Immature natural killer cell (primary cell): ENCODE measurements around the gene MEIS1. TPM values are rescaled to one million over a fixed set of nuclear protein-coding genes. Genes with fewer than 3 reads are reported as not detected.

Source experiments
- DNase-seq, 3 donors: peaks; one replicate each; pipeline ENCODE4 v3.0.0; 2022; ENCODE audit warnings: mixed read lengths in 1 of 3
- H3K27ac Mint-ChIP-seq, 6 donors: one replicate each; pipeline ENCODE4 v1.8.0; 2020; ENCODE audit warnings: mixed read lengths in 6 of 6, mild to moderate bottlenecking in 5 of 6, inconsistent platforms in 4 of 6, moderate library complexity in 3 of 6
- H3K27me3 Mint-ChIP-seq, 3 donors: one replicate each; pipeline ENCODE4 v1.8.0; 2020 to 2021; ENCODE audit warnings: low read depth in 3 of 3, mild to moderate bottlenecking in 3 of 3, mixed read lengths in 3 of 3, moderate library complexity in 3 of 3, inconsistent platforms in 1 of 3
- H3K36me3 Mint-ChIP-seq, 3 donors: one replicate each; pipeline ENCODE4 v1.8.0; 2020; ENCODE audit warnings: mixed read lengths in 3 of 3, inconsistent platforms in 2 of 3, mild to moderate bottlenecking in 2 of 3
- H3K4me1 Mint-ChIP-seq, 2 donors: one replicate each; pipeline ENCODE4 v1.8.0; 2020; ENCODE audit warnings: inconsistent platforms in 2 of 2, mild to moderate bottlenecking in 2 of 2, mixed read lengths in 2 of 2, moderate library complexity in 1 of 2
- H3K4me3 Mint-ChIP-seq, 5 donors: one replicate each; pipeline ENCODE4 v1.8.0; 2020; ENCODE audit warnings: mild to moderate bottlenecking in 5 of 5, mixed read lengths in 5 of 5, inconsistent platforms in 3 of 5, moderate library complexity in 3 of 5
- H3K9me3 Mint-ChIP-seq, 6 donors: one replicate each; pipeline ENCODE4 v1.8.0; 2020; ENCODE audit warnings: mild to moderate bottlenecking in 6 of 6, mixed read lengths in 6 of 6, inconsistent platforms in 4 of 6, moderate library complexity in 3 of 6
- polyA plus RNA-seq, 3 donors: library from polyadenylated mRNA; unstranded; fragments of 300-500 nt; fragmentation: Illumina TruSeq; gene quantifications; one replicate each; pipeline ENCODE4 v1.2.3, GENCODE V29; 2021

MEIS1 gene
- polyA plus RNA-seq, 3 donors from 2014 or later, result 1.3 to 1.7 TPM; not detected in 1

DNA sequence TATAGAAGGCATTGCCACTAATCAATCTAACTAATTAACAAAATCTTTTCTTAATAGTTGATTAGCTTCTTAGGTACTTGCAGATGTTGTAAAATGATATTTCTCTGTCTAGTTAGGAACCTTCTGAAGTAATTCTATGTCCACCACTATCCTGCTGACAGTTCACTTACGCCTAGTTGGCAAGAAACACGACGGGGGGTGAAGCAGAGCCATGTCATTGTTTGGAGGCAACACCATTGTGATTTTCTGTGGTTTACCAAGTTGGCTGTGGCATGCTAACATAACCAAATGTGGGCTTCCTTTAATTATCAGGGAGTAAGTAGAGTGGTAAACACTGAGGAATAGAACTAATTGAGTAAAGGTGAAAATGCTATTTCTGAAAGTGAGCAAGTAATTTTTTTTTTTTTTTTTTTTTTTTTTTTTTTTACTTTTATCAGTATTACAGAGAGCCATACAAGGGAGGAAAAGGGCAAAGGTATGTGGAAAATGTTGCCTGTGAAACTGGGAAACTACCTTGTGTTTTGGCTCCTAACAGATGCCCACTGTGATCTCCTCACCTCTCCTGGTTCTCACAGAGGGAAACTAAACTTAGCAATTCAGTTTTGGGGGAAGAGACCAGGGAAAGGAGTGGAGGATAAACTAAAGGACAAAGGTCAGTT lies 126.8 kb downstream of the MEIS1 start:
- Mint-ChIP-seq H3K9me3 (peaks cover 0 to 4% (median under 1%) of the 10 kb centered on the region in 6 donors), H3K27ac (no peak overlapping the region), H3K27me3 (peaks cover 0 to 13% (median 0%) of the 10 kb centered on the region in 3 donors), H3K36me3 (peaks cover 0 to 4% (median 0%) of the 10 kb centered on the region in 3 donors), H3K4me1 (peaks cover 2 to 7% of the 10 kb centered on the region in 2 donors), H3K4me3 (no peak overlapping the region)
- DNase-seq, result no peak

DNA sequence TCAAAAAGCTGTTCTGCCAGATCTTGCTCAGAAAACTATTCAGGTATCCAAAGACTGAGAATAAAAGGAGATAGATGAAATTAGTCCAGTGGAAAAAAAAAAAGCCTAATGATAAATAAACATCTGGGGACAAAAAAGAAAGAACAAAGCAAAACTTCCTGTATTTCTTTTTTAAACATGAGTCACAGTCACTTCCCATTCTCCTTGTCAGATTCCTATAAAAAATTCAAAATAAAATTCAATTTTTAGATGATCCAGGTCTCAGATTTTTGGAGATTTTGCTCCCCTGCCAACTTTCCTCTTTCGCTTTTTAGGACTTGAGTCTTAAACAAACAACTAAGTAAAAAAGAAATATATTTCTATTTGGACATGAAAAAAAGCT lies 127.4 kb downstream of the MEIS1 start:
- peaks cover under 1 to 7% of the 10 kb centered on the region in 2 donors for H3K4me1 Mint-ChIP-seq
- DNase-seq, result no peak
- peaks cover 0 to 4% (median 0%) of the 10 kb centered on the region in 3 donors for H3K36me3 Mint-ChIP-seq
- no peak overlapping the region for H3K4me3 Mint-ChIP-seq
- peaks cover 0 to 13% (median 0%) of the 10 kb centered on the region in 3 donors for H3K27me3 Mint-ChIP-seq
- H3K9me3 Mint-ChIP-seq, result peaks cover 0 to 4% (median under 1%) of the 10 kb centered on the region in 6 donors
- H3K27ac Mint-ChIP-seq, result no peak overlapping the region

DNA sequence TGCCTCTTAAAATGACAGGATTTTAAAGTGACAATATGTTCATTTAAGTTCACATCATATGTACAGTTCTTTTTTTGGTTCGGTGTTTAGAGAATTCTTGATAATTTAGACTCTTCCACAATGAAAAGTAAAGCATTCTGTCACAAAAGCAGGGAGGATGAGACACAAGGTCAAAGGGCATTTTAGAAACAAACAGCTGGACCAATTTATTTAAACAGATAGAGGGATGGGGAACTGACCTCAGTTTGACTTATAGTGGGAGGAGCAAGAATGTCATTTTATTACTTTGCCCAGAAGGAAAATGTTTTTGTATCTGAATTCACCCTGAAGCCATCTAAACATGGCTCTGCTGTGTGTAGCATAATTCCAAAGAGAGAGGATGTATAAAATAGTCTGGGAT lies 128.5 kb downstream of the MEIS1 start:
- Mint-ChIP-seq H3K27me3 (peaks cover 0 to 13% (median 0%) of the 10 kb centered on the region in 3 donors), H3K9me3 (peaks cover 0 to 4% (median under 1%) of the 10 kb centered on the region in 6 donors), H3K27ac (no peak overlapping the region), H3K4me1 (peaks cover 0 to 7% of the 10 kb centered on the region in 2 donors), H3K4me3 (no peak overlapping the region), H3K36me3 (peaks cover 0 to 4% (median 0%) of the 10 kb centered on the region in 3 donors)
- no peak for DNase-seq

DNA sequence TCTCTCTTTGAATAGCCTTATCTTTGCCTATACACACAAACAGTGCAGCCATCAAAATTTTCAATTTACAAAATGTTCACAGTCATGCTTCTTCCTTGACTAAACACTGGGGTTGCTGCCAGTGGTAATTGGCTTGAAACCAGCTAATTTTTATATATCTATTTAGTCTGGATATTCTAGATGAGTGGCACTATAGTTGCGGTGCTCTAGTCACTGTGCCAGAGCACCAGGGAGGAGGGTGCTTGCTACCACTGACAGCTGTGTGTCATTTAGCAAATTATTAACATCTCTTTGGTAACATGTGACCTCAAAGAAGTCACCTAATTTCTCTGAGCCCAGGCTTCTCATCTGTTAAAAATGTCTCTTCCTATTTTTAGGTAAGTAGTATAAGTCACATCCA lies 130.4 kb downstream of the MEIS1 start:
- H3K4me3 Mint-ChIP-seq, result no peak overlapping the region
- DNase-seq, result no peak
- H3K4me1 Mint-ChIP-seq, result peaks cover 0 to 17% of the 10 kb centered on the region in 2 donors
- peaks cover 0 to 6% (median 1%) of the 10 kb centered on the region in 3 donors for H3K27me3 Mint-ChIP-seq
- H3K9me3 Mint-ChIP-seq, result peaks cover 0 to 4% (median under 1%) of the 10 kb centered on the region in 6 donors
- peaks cover 0 to 4% (median 0%) of the 10 kb centered on the region in 3 donors for H3K36me3 Mint-ChIP-seq
- no peak overlapping the region for H3K27ac Mint-ChIP-seq

DNA sequence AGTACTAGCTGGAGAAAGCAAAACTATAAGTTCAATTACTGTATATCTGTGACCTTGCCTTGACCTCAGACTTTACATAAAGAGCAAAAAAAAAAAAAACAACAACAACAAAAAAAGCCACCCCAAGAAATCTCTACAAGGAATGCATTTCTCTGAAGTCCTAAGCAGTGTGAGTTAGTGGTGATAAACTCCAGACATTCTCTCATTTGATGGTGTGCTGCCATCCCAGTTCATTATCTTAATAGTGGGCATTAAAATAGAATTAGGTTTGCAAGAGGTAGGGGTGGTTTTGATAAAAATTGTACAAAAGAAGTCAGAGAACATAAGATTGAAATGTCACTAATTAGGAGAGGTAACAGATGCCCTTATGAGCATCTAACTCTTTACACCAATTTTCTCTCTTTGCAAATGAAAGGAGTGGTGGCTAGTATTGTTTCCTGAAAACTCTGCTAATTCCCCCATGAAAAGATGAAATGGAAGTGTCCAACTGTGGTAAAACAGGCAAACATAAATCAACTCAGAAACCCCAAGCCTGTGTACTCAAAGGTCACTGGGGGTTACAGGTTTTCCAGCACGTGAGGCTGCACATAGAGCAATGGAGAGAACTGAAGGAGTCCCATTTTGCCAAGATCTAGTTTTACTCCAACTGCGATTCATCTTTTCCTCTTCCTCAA lies 131.9 kb downstream of the MEIS1 start:
- no peak for DNase-seq
- peaks cover 0 to 1% (median 1%) of the 10 kb centered on the region in 3 donors for H3K27me3 Mint-ChIP-seq
- peaks cover 0 to 2% (median 0%) of the 10 kb centered on the region in 6 donors for H3K9me3 Mint-ChIP-seq
- H3K4me3 Mint-ChIP-seq, result no peak overlapping the region
- peaks cover 0 to 15% of the 10 kb centered on the region in 2 donors for H3K4me1 Mint-ChIP-seq
- no peak overlapping the region for H3K27ac Mint-ChIP-seq
- peaks cover 0 to 3% (median 2%) of the 10 kb centered on the region in 3 donors for H3K36me3 Mint-ChIP-seq

DNA sequence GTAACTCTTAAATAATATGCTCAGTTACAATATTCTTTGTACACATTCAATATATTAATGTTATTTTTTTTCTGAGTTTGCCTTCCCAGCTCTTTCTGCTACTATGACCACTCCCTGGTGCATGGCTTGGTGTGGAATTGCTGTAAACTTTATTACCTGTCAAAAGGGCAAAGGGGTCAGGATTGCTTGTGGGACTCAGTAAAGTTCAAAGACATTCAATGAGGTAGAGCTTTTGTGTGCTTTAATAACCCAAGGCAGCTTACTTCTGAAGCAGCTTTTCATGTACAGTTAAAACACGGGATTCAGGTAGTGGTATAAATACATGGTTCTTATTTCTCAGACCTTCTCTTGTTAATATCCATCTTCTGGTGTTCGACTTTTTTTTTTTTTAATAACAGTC lies 132.8 kb downstream of the MEIS1 start:
- no peak overlapping the region for H3K4me3 Mint-ChIP-seq
- no peak for DNase-seq
- no peak overlapping the region for H3K27ac Mint-ChIP-seq
- H3K36me3 Mint-ChIP-seq, result peaks cover 0 to 4% (median 3%) of the 10 kb centered on the region in 3 donors
- H3K27me3 Mint-ChIP-seq, result peaks cover 0 to 1% (median 1%) of the 10 kb centered on the region in 3 donors
- peaks cover 0 to 2% (median 0%) of the 10 kb centered on the region in 6 donors for H3K9me3 Mint-ChIP-seq
- H3K4me1 Mint-ChIP-seq, result peaks cover 0 to 10% of the 10 kb centered on the region in 2 donors

DNA sequence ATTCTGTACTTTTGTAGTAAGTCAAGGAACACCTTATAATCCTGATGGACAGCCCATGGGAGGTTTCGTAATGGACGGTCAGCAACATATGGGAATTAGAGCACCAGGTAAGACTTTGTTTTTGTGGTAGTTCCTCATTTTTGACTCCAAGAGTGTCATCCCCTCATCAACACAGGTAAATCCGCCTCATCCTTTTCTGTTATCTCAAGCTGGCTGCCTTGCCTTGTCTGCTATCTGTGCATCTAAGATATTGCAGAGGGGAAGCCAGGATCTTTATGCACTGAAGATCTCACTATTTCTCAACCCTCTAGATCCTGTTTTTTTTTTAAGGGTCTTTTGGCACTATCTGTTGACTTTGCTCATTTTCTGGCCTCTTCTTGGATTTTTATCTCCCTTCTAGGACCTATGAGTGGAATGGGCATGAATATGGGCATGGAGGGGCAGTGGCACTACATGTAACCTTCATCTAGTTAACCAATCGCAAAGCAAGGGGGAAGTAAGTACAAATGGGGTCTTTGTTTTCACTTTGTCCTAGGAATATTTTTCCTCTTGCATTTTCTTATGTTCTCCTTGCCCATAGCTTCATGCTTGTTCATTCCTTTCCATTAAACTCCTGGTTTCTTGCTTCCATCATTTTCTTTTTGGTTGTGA lies 133.8 kb downstream of the MEIS1 start:
- H3K4me1 Mint-ChIP-seq, result peaks cover 0 to 10% of the 10 kb centered on the region in 2 donors
- no peak overlapping the region for H3K4me3 Mint-ChIP-seq
- H3K27ac Mint-ChIP-seq, result peak overlapping the region in 1 of 6 donors; percentile 25
- DNase-seq, result no peak
- peaks cover 0 to 1% (median 1%) of the 10 kb centered on the region in 3 donors for H3K27me3 Mint-ChIP-seq
- peaks cover 0 to 2% (median 0%) of the 10 kb centered on the region in 6 donors for H3K9me3 Mint-ChIP-seq
- peaks cover 0 to 4% (median 3%) of the 10 kb centered on the region in 3 donors for H3K36me3 Mint-ChIP-seq

DNA sequence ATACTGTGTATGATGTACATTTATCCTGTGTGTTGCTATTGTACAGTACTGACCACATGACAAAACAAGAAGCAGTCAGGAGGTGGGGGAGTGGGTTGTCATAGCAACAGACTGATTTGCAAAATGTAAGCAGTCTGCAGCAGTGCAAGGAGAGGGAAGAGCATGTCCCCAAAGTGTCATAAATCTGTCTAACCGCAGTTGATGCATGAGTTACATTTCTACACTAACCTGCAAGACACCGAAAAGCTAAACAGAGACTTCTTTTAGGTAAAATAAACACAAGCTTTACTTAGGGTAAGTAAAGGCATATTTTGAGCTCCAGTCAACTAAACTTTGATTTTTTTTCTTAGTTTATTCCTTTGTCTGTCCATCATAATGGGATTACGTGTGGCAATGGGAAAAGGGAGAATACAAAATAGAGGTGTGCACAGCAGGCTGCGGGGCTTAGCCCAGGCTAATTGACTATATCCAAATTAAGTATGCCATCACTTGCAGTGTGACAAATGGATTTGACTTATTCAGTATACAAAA lies 134.5 kb downstream of the MEIS1 start:
- Mint-ChIP-seq H3K4me3 (no peak overlapping the region), H3K9me3 (peaks cover 0 to under 1% (median 0%) of the 10 kb centered on the region in 6 donors), H3K4me1 (peaks cover 0 to 10% of the 10 kb centered on the region in 2 donors), H3K27ac (peak overlapping the region in 1 of 6 donors; percentile 25), H3K27me3 (peaks cover 0 to 1% (median 1%) of the 10 kb centered on the region in 3 donors), H3K36me3 (peaks cover 0 to 4% (median 3%) of the 10 kb centered on the region in 3 donors)
- peak; percentile 17 to 33 (median 30) for DNase-seq

DNA sequence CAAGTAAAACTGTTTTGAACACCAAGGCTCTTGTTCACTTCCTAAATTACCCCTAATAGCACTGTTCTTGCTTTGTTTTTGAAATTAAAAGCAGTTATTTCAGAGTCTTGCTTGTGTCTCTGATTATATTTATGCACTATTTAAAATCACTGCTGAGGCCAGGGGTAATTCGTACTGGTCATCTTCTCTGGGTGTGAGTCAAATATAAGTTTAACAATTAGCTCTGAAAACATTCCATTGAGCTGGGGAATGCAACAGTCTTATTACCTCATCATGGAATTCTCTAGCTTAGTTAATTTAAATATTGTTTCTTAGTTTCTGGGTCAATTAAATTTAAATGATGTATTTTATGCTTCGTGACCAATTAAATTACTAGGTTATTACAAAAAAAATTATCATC lies 135.0 kb downstream of the MEIS1 start:
- H3K4me1 Mint-ChIP-seq, result peaks cover 2 to 15% of the 10 kb centered on the region in 2 donors
- no peaks in the 10 kb centered on the region for H3K9me3 Mint-ChIP-seq
- H3K36me3 Mint-ChIP-seq, result peaks cover 0 to 4% (median 3%) of the 10 kb centered on the region in 3 donors
- no peak overlapping the region for H3K27ac Mint-ChIP-seq
- peaks cover 0 to 1% (median 1%) of the 10 kb centered on the region in 3 donors for H3K27me3 Mint-ChIP-seq
- DNase-seq, result no peak
- no peak overlapping the region for H3K4me3 Mint-ChIP-seq

DNA sequence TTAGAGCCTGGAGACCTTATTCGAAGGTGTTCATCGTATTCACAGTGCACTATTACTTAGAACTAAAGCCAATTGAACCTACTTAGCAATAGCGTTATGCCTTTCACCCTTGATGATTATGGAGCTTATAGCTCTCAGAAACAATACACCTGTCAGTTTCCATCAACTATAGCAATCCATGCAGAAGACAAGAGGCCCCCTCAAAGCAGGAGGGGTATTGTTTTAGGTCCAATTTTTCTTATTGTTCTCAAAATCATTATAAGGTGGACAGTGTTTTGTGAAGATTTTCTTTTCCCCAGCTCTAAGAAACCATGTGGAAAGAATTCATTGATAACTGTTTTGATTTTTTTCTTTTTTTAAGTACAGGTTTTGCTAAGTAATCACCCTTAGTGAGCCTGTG lies 135.5 kb downstream of the MEIS1 start:
- Mint-ChIP-seq H3K36me3 (peaks cover 0 to 4% (median 3%) of the 10 kb centered on the region in 3 donors), H3K9me3 (no peaks in the 10 kb centered on the region), H3K27me3 (peaks cover 1 to 6% (median 1%) of the 10 kb centered on the region in 3 donors), H3K27ac (no peak overlapping the region), H3K4me1 (peaks cover 7 to 20% of the 10 kb centered on the region in 2 donors), H3K4me3 (no peak overlapping the region)
- no peak for DNase-seq

DNA sequence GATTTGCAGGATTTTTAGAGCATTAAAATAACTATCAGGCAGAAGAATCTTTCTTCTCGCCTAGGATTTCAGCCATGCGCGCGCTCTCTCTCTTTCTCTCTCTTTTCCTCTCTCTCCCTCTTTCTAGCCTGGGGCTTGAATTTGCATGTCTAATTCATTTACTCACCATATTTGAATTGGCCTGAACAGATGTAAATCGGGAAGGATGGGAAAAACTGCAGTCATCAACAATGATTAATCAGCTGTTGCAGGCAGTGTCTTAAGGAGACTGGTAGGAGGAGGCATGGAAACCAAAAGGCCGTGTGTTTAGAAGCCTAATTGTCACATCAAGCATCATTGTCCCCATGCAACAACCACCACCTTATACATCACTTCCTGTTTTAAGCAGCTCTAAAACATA lies 137.0 kb downstream of the MEIS1 start:
- Mint-ChIP-seq H3K27ac (no peak overlapping the region), H3K9me3 (no peaks in the 10 kb centered on the region), H3K36me3 (peaks cover 0 to 4% (median 3%) of the 10 kb centered on the region in 3 donors), H3K4me3 (no peak overlapping the region), H3K27me3 (peaks cover 4 to 9% (median 4%) of the 10 kb centered on the region in 3 donors), H3K4me1 (peaks cover 8 to 23% of the 10 kb centered on the region in 2 donors)
- no peak for DNase-seq

DNA sequence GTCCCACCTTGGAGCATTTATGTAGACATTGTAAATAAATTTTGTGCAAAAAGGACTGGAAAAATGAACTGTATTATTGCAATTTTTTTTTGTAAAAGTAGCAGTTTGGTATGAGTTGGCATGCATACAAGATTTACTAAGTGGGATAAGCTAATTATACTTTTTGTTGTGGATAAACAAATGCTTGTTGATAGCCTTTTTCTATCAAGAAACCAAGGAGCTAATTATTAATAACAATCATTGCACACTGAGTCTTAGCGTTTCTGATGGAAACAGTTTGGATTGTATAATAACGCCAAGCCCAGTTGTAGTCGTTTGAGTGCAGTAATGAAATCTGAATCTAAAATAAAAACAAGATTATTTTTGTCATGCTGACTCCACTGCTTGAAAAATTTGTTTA lies 137.5 kb downstream of the MEIS1 start:
- H3K9me3 Mint-ChIP-seq, result peaks cover 0 to 2% (median 0%) of the 10 kb centered on the region in 6 donors
- no peak overlapping the region for H3K27ac Mint-ChIP-seq
- no peak overlapping the region for H3K4me3 Mint-ChIP-seq
- peaks cover 8 to 23% of the 10 kb centered on the region in 2 donors for H3K4me1 Mint-ChIP-seq
- no peak for DNase-seq
- H3K27me3 Mint-ChIP-seq, result peaks cover 4 to 12% (median 7%) of the 10 kb centered on the region in 3 donors
- H3K36me3 Mint-ChIP-seq, result peaks cover 0 to 4% (median 3%) of the 10 kb centered on the region in 3 donors

DNA sequence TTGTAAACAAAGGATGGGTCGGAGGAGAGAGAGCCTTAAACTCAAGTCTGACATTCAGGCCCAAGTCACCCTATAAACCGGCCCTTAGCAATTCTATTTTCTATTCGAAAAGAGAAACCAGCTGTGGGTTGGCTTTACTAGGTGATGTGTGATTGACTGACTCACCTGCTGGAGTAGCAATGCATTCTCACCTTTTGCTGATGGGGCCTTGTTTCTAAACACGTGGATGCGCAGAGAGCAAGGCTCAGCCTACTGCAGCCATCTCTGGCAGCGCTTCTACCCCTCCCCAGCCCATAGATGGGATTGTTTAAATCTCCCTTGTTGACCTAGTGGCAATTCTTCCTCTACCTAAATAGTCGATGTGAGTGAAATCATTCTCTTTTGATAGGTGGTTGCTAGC lies 138.5 kb downstream of the MEIS1 start:
- no peak overlapping the region for H3K27ac Mint-ChIP-seq
- H3K27me3 Mint-ChIP-seq, result peaks cover 4 to 18% (median 14%) of the 10 kb centered on the region in 3 donors
- H3K4me1 Mint-ChIP-seq, result peaks cover 8 to 23% of the 10 kb centered on the region in 2 donors
- no peak for DNase-seq
- H3K9me3 Mint-ChIP-seq, result peaks cover 0 to 2% (median 0%) of the 10 kb centered on the region in 6 donors
- no peak overlapping the region for H3K4me3 Mint-ChIP-seq
- peaks cover 0 to 4% (median 3%) of the 10 kb centered on the region in 3 donors for H3K36me3 Mint-ChIP-seq
